GM18909 (cell line): ENCODE measurements around the gene FSTL4.
"Not testable (repeated sequence)": the region's sequence is repeated elsewhere in the genome, so short reads cannot be mapped to it uniquely, and the experiment has no call there.

Source experiments
- ATAC-seq: cut with Tn5 transposase; IDR thresholded peaks from one replicate; pipeline ENCODE4 v1.9.1; 2021; ENCODE audit warnings: mild to moderate bottlenecking; ENCODE audit not compliant: unreplicated experiment, poor library complexity

Gene FSTL4

GRCh38 chr5:133222040-133222439 lies 390.3 kb downstream of the FSTL4 start:
- no peak for ATAC-seq

- no peak for ATAC-seq
Measured at GRCh38 chr5:133220851-133221674, 391.3 kb downstream of the FSTL4 start.

- no peak for ATAC-seq
Measured at GRCh38 chr5:133219296-133219695, 393.0 kb downstream of the FSTL4 start.

DNA sequence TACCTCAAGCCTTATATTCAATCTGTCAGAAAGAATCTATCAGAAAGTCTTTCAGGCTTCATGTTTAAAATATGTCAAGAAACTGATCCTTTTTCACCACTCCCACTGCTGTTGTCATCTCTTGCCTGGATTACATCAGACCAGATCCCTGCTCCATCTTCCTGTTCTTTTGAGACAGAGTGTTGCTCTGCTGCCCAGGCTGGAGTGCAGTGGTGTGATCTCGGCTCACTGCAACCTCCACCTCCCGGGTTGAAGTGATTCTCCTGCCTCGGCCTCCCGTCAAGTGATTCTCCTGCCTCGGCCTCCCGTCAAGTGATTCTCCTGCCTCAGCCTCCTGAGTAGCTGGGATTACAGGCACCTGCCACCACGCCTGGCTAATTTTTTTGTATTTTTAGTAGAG lies 396.2 kb downstream of the FSTL4 start:
- not testable (repeated sequence) for ATAC-seq

DNA sequence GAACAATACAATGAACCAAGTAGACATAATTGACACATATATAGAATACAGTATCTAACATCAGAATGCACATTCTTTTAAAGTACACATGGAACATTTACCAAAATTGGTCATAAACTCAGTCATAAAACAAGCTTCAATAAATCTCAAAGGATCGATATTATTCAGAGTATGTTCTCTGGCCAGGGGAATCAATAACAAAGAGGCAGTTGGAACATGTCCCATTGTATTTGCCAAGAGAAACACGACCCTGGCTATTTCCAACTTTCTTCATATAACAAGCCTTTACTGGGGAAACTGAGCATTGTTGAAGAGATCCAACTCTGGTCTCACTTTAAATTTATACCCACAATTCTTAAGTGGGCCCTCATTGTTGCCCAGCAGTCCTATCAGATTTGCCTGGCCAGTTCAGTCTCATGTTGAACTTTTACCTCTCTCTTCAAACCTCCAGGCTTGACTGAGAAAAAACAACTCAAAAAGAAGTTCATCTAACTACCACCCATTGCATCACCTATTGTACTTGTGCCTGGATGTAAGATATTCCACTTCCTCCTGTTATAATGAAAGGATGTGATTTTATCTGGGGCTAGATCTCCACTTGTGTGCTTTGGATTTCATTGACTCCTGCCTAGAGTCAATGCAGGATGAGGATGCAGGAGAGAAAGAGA lies 398.1 kb downstream of the FSTL4 start:
- ATAC-seq, result no peak

GRCh38 chr5:133205649-133206048 lies 406.7 kb downstream of the FSTL4 start:
- no peak for ATAC-seq

- no peak for ATAC-seq
Measured at GRCh38 chr5:133205204-133205603, 407.1 kb downstream of the FSTL4 start.

- ATAC-seq, result no peak
Measured at GRCh38 chr5:133203317-133204305, 408.7 kb downstream of the FSTL4 start.

DNA sequence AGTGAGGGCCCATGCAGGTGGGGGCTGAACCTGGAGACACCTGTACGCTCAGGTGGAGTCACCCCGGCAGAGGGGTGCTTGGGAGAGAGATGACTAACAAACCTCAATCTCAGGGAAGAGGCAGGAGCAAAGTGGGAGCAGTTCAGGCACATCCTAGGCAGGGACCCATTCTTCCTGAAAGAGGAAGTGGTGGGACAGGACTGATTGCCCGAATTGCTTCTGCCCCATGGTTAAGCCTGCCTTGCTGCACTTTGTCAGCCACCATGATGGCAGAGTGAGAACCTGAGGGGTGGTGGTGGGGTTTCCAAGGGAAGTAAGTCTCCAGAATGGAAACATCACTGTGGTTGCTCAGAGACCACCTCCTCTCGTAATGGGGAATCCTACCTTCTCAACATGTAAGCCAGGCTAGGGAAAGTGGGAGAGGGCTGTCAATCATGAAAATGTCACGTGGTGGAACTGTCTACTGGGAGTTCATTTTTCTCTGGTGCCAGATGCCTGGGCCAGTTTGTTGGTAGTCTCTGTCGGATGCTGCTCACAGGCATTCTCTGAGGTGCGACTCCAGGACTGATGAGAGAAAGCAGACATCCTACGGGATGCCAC lies 410.2 kb downstream of the FSTL4 start:
- ATAC-seq, result no peak

DNA sequence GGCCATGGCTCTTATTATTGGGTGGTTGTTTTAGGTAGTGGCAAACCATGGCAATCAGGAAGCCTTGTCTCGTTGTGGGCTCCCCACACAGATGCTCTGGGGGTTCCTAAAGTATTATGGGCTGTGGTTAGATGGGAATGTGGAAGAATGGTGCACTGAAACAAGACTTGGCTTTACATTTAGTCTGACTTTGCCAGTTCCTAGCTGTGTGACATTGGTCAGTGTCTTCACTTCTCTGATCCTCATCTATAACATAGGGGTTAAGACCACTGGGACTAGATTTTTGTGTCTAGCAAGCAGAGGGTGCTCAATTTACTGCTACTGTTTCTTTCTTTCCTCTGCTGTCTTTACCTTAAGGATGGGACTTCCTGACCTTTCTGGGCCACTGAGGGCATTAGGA lies 411.0 kb downstream of the FSTL4 start:
- ATAC-seq, result no peak

- ATAC-seq, result no peak
Measured at GRCh38 chr5:133200256-133200655, 412.1 kb downstream of the FSTL4 start.

GRCh38 chr5:133199417-133200178 lies 412.7 kb downstream of the FSTL4 start:
- no peak for ATAC-seq

DNA sequence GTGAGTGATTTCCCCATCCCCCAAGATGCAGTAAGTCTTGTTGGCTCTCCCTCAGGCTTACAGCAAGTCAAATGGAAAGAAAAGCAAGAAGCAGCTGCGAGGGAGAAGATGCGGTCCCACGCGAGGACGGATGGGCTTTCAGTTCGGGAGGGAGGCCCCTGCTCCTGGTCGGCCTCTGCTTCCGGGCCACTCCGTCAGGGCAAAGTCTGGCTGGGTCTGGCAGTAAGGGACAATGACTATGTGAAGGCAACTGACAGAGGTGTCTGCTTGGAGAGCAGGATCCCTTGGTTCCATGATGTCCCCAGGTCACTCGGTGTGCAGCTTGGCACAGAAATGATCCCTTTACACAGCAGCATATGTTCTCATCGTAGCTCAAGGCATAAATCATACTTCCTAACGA lies 413.8 kb downstream of the FSTL4 start:
- no peak for ATAC-seq

- no peak for ATAC-seq
Measured at GRCh38 chr5:133196441-133197085, 415.8 kb downstream of the FSTL4 start.

DNA sequence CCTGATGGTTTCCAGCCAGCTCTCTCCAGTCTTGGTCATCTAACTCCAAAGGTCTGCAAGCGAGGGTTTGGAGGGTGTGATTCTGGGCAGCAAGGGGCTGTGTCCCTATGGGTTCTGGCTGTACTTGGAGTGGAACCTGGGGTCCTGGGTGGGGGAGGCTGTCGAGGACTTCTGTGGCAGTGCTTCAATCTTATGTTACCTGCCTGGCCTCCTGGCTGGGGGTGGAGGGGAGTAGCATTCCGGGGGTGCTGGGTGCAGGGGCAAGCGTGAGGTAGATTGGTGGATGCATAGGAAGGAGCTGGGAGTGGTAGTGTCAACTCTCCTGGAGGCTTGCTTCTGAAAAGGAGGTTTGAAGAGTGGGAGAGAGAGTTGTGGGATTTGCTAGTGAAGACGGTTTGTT lies 417.1 kb downstream of the FSTL4 start:
- no peak for ATAC-seq

- ATAC-seq, result no peak
Measured at GRCh38 chr5:133193794-133194193, 418.5 kb downstream of the FSTL4 start.

- no peak for ATAC-seq
Measured at GRCh38 chr5:133192716-133193115, 419.6 kb downstream of the FSTL4 start.

DNA sequence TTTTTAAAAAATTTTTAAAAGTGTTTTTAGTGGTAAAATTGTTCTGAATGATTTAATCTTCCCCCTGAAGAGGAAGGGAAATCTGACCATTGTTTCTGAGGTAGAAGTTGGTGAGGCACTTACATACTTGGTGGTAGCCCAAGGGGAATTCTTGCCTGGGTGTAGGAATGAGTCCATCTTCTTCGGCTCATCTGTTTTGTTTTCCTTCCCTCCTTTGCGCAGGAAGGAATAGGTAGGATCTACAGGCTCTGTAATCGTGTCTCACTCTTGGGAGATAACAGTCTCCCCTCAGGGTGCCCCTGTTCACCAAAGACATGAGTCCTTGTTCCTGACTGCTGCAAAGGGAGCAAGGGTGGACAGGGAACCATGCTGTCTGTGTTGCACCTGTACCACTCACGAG lies 422.5 kb downstream of the FSTL4 start:
- no peak for ATAC-seq

GRCh38 chr5:133179405-133179804 lies 432.9 kb downstream of the FSTL4 start:
- no peak for ATAC-seq
